LNCAP (cell line): ENCODE results near the gene ATP8B1.

Source experiments
- CTCF ChIP-seq: fragments of 450-650 bp; IDR thresholded peaks from 2 replicates; pipeline ENCODE4 v1.5.1; 2017; ENCODE audit warnings: mild to moderate bottlenecking

ATP8B1 gene

GRCh38 chr18:57813245-57813644 is 10.1 kb upstream of the ATP8B1 start:
- no peak for TF ChIP-seq CTCF

- TF ChIP-seq CTCF = no peak
Observed at GRCh38 chr18:57812126-57812477, 9.0 kb upstream of the ATP8B1 start.

GRCh38 chr18:57811477-57812125 is 8.5 kb upstream of the ATP8B1 start:
- TF ChIP-seq CTCF = no peak

GRCh38 chr18:57809190-57809589 is 6.1 kb upstream of the ATP8B1 start:
- TF ChIP-seq CTCF = no peak

GRCh38 chr18:57807336-57808117 is 4.4 kb upstream of the ATP8B1 start:
- TF ChIP-seq CTCF = no peak

- no peak for TF ChIP-seq CTCF
Observed at GRCh38 chr18:57806978-57807285, 3.8 kb upstream of the ATP8B1 start.

- no peak for TF ChIP-seq CTCF
Observed at GRCh38 chr18:57806201-57806977, 3.3 kb upstream of the ATP8B1 start.
